22Rv1 (cell line): ENCODE data around the gene LRRC63.

Experiments
- CTCF ChIP-seq: fragments of 450-650 bp; IDR thresholded peaks from 2 replicates; pipeline ENCODE4 v1.5.1; 2017; ENCODE audit warnings: mild to moderate bottlenecking
- ZFX ChIP-seq: fragments of 450-650 bp; IDR thresholded peaks from 2 replicates; pipeline ENCODE4 v1.6.1; 2017; ENCODE audit warnings: antibody characterized with exemption, borderline replicate concordance

GRCh38 chr13:46311217-46311616 is 99.5 kb downstream of the LRRC63 start:
- TF ChIP-seq CTCF: no peak
- no peak for TF ChIP-seq ZFX
